K562 (cell line): ENCODE measurements around the gene PRPS1L1. TPM values are rescaled to one million over a fixed set of nuclear protein-coding genes. Genes with fewer than 3 reads are reported as not detected.

ENCODE experiments used
- ARNT ChIP-seq, 2 experiments: fragments of 450-650 bp; IDR thresholded peaks; 2 replicates each; pipeline ENCODE4 v1.6.1; 2016; ENCODE audit warnings: mild to moderate bottlenecking in 1 of 2
- CBX5 ChIP-seq: IDR thresholded peaks from 2 replicates; pipeline ENCODE4 v1.6.1; 2014; ENCODE audit warnings: low read depth, borderline replicate concordance
- CEBPB ChIP-seq: fragments of 450-650 bp; IDR thresholded peaks from 2 replicates; pipeline ENCODE4 v1.6.1; 2016; ENCODE audit warnings: missing genetic modification characterization, missing compliant biosample characterization
- CEBPZ ChIP-seq: fragments of 150-350 bp; IDR thresholded peaks from 2 replicates; pipeline ENCODE4 v1.6.1; 2014; ENCODE audit warnings: low read depth, mild to moderate bottlenecking, low read length, borderline replicate concordance
- CGGBP1 ChIP-seq: fragments of 250-450 bp; sonication (Bioruptor Pico); IDR thresholded peaks from 2 replicates; pipeline ENCODE4 v1.9.0; 2021; ENCODE audit warnings: mild to moderate bottlenecking
- CUX1 ChIP-seq: fragments of 200-800 bp; sonication (Bioruptor generic); IDR thresholded peaks from 2 replicates; pipeline ENCODE4 v1.6.1; 2016; ENCODE audit warnings: missing genetic modification characterization, missing compliant biosample characterization
- NKRF ChIP-seq: fragments of 450-650 bp; IDR thresholded peaks from 2 replicates; pipeline ENCODE4 v1.6.1; 2016; ENCODE audit warnings: borderline replicate concordance
- ZNF280A ChIP-seq: fragments of 450-650 bp; IDR thresholded peaks from 2 replicates; pipeline ENCODE4 v1.6.1; 2018; ENCODE audit warnings: mild to moderate bottlenecking, low read depth; ENCODE audit not compliant: partially characterized antibody
- ZNF609 ChIP-seq: sonication (generic); formaldehyde crosslinking; IDR thresholded peaks from 2 replicates; pipeline ENCODE4 v1.8.1; 2023; ENCODE audit warnings: missing genetic modification reagents, mild to moderate bottlenecking, borderline replicate concordance
- polyA plus RNA-seq, 8 experiments: library from polyadenylated mRNA; depleted of rRNA in 4 of 8; stranded (reverse) in 5 of 8; unstranded in 3 of 8; fragments of >200 nt; fragmentation: Nextera tagmentation in 2 of 8; fragmentation: Illumina TruSeq in 1 of 8; extraction: Ambion mirVana in 2 of 8; extraction: Trizol in 1 of 8; gene quantifications; 2 replicates each; pipeline versions ENCODE4 v1.2.1 to v1.2.3, GENCODE V29; 2011 to 2014; ENCODE audit warnings: inconsistent platforms in 1 of 8, missing spikeins in 1 of 8
- total RNA-seq, 7 experiments: library from RNA; depleted of rRNA in 6 of 7; stranded (reverse); fragments of >200 nt in 6 of 7; fragmentation: Illumina TruSeq in 2 of 7; extraction: Trizol in 2 of 7; gene quantifications; 2 replicates each; pipeline versions ENCODE4 v1.2.1 to v1.2.3, GENCODE V29; 2011 to 2021; ENCODE audit warnings: low replicate concordance in 1 of 7

The PRPS1L1 gene
- total and polyA plus RNA-seq, 9 of the 15 experiments (the other 6 are each of a cell fraction or from before 2014, with no cell fraction given): 0.07 to 0.10 (median 0.08) TPM; not detected in 6

GRCh38 chr7:18037609-18038008 lies 10.0 kb upstream of the PRPS1L1 start (continued):
- TF ChIP-seq CGGBP1 (CRISPR knock-in tag) (no peak), ZNF609 (no peak), ARNT (IDR thresholded peaks at IDR 0.05) (no peak), NKRF (no peak), CEBPB (tag) (no peak), CBX5 (no peak), CEBPZ (no peak), CUX1 (CRISPR knock-in tag) (no peak), ZNF280A (no peak)
